ENCODE measurements around the gene MLANA.
"Not testable (repeated sequence)": the region's sequence is repeated elsewhere in the genome, so short reads cannot be mapped to it uniquely, and the experiment has no call there.

The MLANA gene

DNA sequence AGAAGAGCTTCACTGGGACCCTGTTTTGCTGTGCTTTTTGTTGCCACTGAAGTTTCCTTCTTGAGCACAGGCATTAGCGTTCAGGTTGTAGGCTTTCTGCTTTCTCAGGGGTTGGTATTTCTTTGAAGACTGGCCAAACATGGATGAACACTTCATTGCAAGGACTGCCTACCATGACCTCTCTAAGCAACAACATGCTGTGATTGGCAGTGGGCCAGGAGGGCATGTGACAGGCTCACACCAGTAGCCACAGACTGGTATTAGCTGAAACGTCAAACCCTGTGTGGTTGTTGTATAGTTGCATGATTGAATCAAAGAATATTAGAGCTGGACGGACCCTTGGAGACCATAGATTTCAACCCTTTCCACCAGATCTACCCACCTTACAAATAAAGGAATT is 20.0 kb upstream of the MLANA start:
- DNase-seq = no peak

DNA sequence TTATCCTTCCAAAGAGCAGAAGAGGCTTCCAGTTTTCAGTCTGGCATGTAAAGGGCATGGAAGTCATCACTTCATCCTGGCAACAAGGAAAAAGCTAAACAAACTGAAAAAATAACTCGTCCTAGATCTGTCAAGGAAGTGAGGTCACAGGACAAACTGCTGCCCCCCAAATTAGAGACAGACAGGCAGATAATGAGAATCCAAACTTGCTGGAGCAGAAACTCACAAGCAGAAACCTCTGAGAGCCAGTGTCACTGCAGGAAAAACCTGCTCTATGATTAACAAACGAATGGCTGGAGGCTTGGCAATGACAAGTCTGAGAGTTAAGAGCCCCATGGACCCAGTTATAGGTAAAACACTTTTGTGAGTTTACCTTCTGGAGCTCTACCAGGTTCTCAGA is 18.9 kb upstream of the MLANA start:
- no peak for DNase-seq

DNA sequence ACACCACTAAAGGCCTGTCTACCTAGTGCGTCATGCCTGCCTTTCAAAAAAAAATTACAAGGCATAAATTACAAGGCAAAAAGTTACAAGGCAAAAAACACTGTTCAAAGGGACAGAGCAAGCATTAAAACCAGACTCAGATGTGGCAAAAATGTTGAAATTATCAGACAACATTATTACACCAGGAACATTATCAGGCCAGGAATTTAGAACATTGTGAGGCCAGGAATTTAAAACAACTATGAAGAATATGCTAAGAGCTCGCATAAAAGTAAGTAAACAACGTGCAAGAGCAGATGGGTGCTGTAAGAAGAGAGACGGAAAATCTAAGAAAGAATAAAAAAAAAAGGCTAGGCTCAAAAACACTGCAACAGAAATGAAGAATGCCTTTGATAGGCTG is 18.2 kb upstream of the MLANA start:
- no peak for DNase-seq

DNA sequence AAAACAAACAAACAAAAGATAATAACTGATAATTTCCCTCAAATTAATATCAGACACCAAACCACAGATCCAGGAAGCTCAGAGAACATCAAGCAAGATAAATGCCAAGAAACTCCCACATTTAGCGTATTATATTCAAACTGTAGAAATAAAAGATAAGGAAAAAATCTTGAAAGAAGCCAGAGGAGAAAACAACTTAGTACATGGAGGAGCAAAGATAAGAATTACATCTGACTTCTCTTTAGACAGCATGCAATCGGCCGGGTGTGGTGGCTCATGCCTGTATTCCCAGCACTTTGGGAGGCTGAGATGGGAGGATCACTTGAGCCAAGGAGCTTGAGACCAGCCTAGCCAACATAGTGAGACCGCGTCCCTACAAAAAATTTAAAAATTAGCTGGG is 17.2 kb upstream of the MLANA start:
- no peak for DNase-seq

- DNase-seq = no peak
Observed at GRCh38 chr9:5874048-5874447, 16.6 kb upstream of the MLANA start.

- DNase-seq = no peak
Observed at GRCh38 chr9:5876026-5876425, 14.7 kb upstream of the MLANA start.

- DNase-seq = no peak
Observed at GRCh38 chr9:5876711-5877110, 14.0 kb upstream of the MLANA start.

- DNase-seq = peak; percentile 73
Observed at GRCh38 chr9:5879419-5880181, 11.1 kb upstream of the MLANA start.

DNA sequence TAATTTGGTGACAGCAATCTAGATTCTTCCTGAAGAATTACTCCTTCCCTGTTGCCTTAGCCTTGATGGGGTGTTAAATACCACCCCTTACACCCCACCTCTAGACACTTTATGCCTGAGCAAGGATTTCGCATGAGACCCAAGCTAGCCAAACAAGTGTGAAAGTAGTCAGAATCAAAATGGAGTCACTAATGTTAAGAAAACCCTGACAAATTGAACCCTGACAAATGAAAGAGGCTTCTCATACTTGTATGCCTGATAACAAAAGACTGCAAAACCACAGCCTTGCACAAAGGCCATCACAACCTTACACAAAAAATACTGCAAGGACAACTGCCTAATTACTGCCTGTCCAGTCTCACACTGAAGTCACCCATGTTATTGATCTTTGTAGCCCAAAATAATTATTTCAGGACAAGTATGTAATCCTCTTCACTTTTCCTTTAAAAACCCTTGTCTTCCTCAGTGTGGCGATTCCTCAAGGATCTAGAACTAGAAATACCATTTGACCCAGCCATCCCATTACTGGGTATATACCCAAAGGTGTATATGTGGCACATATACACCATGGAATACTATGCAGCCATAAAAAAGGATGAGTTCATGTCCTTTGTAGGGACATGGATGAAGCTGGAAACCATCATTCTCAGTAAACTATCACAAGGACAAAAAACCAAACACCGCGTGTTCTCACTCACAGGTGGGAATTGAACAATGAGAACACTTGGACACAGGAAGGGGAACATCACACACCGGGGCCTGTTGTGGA is 8.3 kb upstream of the MLANA start:
- DNase-seq = not testable (repeated sequence)

- DNase-seq = no peak
Observed at GRCh38 chr9:5884191-5884590, 6.5 kb upstream of the MLANA start.

- DNase-seq = peak; percentile 45
Observed at GRCh38 chr9:5886114-5886939, 4.4 kb upstream of the MLANA start.

GRCh38 chr9:5892456-5893133 is 1.9 kb downstream of the MLANA start:
- no peak for DNase-seq

DNA sequence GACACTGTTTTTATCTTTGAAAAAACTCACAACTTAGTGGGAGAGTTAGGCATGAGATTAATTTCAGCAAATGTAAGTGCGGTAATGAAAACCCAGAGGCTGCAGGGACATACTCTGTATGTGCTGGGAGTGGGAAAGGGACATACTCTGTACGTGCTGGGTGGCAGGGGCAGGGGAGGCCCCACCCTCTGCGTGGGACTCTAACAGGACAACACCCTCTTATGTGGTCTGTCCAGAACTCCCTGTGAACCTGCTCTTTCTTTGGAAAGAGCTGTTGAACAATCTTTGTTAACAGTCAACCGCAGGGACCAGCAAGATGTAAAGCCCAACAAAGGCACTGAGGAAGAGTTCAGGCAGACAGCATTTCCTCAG is 2.4 kb downstream of the MLANA start:
- DNase-seq = no peak

DNA sequence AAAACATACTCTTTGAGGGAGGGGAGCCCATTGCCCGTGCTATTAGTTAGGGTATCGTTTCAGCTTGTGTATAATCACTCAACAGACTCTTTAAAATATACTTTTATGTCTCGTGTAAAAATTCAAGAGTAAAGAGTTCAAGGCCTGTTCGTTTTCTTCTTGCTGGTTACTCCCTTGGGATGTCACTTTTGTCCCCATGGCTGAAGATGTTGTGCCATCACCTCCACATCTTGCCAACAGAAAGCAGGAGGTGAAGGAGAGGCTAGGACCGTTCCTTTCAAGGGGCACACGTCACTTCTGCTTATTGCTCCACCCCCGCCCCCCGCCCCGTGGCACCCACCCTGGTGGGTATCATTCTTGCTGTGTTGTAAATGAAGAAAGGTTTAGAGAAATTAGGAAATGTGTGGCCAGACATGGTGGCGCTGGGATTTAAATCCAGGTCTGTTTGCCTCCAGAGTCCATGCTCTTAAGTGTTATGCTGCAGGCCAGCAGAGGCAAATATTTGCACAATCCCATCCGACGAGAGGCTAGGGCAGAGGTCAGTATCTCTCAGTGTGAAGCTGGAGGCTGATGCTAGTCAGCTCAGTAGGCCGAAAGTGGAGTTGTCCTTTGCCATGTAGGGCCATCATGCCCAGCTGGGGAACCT is 3.0 kb downstream of the MLANA start:
- no peak for DNase-seq

DNA sequence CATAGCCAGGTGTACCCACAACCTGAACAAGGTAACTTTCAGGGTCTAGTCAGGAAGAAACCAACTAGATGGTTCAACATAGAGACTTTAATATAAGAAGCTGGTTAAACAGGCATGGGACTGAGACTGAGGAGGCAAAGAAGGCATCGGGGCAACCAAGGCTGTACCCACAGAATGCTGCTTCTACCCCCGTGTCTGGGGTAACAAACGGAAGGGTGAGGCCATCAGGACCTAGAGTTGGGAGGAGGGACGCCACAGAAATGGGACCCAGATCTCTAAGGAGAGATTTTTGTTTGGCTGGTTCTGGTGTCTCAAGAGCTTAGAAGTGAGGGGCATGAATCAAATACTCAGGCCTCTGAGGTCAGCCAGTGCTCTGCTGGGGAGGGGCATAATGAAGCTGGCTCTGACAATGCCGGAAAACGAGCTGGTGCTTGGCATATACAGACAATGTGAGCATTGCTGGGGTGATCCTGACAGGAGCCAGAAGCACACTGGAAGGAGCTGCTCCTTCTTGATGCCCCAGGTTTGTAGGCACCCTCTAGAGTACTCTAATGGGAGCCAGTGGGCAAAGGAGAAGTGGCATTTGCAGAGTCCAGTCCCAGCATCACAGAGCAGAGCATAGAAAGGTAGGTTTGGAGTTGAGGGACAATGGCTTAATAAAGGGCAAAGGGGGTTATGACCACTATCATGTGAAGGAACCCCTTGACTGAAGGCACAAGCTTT is 3.7 kb downstream of the MLANA start:
- no peak for DNase-seq

DNA sequence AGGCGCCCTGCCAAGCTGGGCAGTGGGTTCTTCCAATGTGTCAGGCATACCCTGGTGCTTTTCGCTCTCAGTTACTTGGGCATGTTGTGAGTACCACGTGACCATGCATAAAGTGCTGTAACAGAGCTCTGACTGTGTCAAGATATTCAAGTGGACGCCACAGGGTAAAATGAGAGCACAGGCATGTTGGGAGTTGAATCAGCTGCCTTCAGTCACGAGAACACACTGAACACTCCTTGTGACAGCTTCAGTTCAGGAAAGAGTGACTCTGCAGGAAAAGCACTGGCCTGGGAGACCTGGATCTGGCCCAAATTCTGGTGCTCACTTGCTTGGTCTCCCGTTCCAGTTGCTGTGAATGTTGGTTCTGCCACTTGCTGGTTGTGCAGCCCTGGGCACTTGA is 5.1 kb downstream of the MLANA start:
- DNase-seq = no peak

GRCh38 chr9:5896863-5897262 is 6.2 kb downstream of the MLANA start:
- DNase-seq = no peak

- no peak for DNase-seq
Observed at GRCh38 chr9:5897851-5898250, 7.2 kb downstream of the MLANA start.

GRCh38 chr9:5899292-5899691 is 8.6 kb downstream of the MLANA start:
- no peak for DNase-seq

- no peak for DNase-seq
Observed at GRCh38 chr9:5900622-5901021, 9.9 kb downstream of the MLANA start.

DNA sequence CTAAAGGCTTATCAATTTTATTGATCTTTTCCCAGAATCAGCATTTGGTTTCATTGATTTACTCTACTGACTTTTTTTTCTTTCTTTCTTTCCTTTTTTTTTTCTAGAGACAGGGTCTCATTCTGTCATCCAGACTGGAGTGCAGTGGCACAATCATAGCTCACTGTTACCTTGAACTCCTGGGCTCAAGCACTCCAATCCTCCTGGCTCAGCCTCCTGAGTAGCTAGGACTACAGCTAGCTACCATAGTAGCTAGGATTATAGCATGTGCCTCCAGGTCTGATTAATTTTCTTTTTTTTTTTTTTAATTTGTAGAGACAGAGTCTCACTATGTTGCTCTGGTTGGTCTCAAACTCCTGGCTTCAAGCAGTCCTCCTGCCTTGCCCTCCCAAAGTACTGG is 11.7 kb downstream of the MLANA start:
- DNase-seq = no peak

DNA sequence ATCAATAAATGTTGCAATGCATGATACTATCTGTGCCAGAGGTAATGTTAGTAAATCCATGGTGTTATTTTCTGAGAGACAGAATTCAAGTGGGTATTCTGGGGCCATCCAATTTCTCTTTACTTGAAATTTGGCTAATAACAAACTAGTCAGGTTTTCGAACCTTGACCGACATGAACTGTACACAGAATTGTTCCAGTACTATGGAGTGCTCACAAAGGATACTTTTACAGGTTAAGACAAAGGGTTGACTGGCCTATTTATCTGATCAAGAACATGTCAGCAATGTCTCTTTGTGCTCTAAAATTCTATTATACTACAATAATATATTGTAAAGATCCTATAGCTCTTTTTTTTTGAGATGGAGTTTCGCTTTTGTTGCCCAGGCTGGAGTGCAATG is 18.2 kb downstream of the MLANA start:
- DNase-seq = no peak

Measured in HCEC 1CT (cell line).